HG02571 (cell line): ENCODE data around the gene TMEM164.

Source experiments
- ATAC-seq: cut with Tn5 transposase; IDR thresholded peaks from one replicate; pipeline ENCODE4 v1.9.1; 2021; ENCODE audit warnings: mild to moderate bottlenecking, moderate library complexity; ENCODE audit not compliant: unreplicated experiment

The TMEM164 gene

GRCh38 chrX:110003167-110004156 lies 548 bp downstream of the TMEM164 start:
- ATAC-seq = no peak

- no peak for ATAC-seq
These were observed 1.3 kb downstream of the TMEM164 start for GRCh38 chrX:110004215-110004614.

- no peak for ATAC-seq
These were observed 1.9 kb downstream of the TMEM164 start for GRCh38 chrX:110004731-110005369.

GRCh38 chrX:110006161-110006560 lies 3.2 kb downstream of the TMEM164 start:
- ATAC-seq = no peak

GRCh38 chrX:110006821-110007375 lies 4.0 kb downstream of the TMEM164 start:
- ATAC-seq = no peak

GRCh38 chrX:110008011-110008635 lies 5.2 kb downstream of the TMEM164 start:
- no peak for ATAC-seq

- ATAC-seq = no peak
These were observed 10.0 kb downstream of the TMEM164 start for GRCh38 chrX:110012818-110013485.

GRCh38 chrX:110013968-110014367 lies 11.1 kb downstream of the TMEM164 start:
- no peak for ATAC-seq

GRCh38 chrX:110015032-110015431 lies 12.1 kb downstream of the TMEM164 start:
- no peak for ATAC-seq

GRCh38 chrX:110015915-110016314 lies 13.0 kb downstream of the TMEM164 start:
- ATAC-seq = no peak

GRCh38 chrX:110020536-110020935 lies 17.6 kb downstream of the TMEM164 start:
- no peak for ATAC-seq

GRCh38 chrX:110021258-110022022 lies 18.5 kb downstream of the TMEM164 start:
- no peak for ATAC-seq

- ATAC-seq = no peak
These were observed 19.9 kb downstream of the TMEM164 start for GRCh38 chrX:110022599-110023448.

- ATAC-seq = no peak
These were observed 22.5 kb downstream of the TMEM164 start for GRCh38 chrX:110025395-110025794.

- ATAC-seq = no peak
These were observed 23.4 kb downstream of the TMEM164 start for GRCh38 chrX:110026099-110026844.

GRCh38 chrX:110032534-110033147 lies 29.7 kb downstream of the TMEM164 start:
- no peak for ATAC-seq

- no peak for ATAC-seq
These were observed 31.1 kb downstream of the TMEM164 start for GRCh38 chrX:110034036-110034435.
